Measurements from ENCODE around the gene SCYL2. TPM values are rescaled to one million over a fixed set of nuclear protein-coding genes. Genes with fewer than 3 reads are reported as not detected.
"Not testable (repeated sequence)": the region's sequence is repeated elsewhere in the genome, so short reads cannot be mapped to it uniquely, and the experiment has no call there.

SCYL2 gene
- total RNA-seq, 1 donor from 2014 or later: 59.8 TPM

DNA sequence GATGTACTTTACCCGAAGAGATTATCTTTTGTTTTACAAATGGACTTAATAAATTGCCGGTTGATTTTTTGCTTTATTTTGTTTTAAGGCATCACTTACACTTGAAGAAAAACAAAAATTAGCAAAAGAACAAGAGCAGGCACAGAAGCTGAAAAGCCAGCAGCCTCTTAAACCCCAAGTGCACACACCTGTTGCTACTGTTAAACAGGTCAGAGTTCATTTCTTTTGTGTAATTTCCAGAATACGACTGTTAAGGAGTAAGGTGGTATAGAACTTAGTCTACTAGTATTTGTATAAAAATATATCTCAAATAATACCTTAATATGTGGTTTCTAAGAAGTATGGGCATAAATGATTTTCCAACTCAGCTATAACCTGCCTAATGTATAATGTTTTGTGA is 70.3 kb downstream of the SCYL2 start:
- DNase-seq (ENCODE audit: low read depth, low spot score): no peak
- Mint-ChIP-seq H3K27ac (ENCODE audit: unreplicated experiment) (no peak overlapping the region), H3K27me3 (ENCODE audit: low read depth) (no peaks in the 10 kb centered on the region), H3K9me3 (no peaks in the 10 kb centered on the region), H3K4me1 (no peaks in the 10 kb centered on the region), H3K36me3 (ENCODE audit: low read depth) (peaks cover 15% of the 10 kb centered on the region), H3K4me3 (no peak overlapping the region)
- TF ChIP-seq, protein P1, sequence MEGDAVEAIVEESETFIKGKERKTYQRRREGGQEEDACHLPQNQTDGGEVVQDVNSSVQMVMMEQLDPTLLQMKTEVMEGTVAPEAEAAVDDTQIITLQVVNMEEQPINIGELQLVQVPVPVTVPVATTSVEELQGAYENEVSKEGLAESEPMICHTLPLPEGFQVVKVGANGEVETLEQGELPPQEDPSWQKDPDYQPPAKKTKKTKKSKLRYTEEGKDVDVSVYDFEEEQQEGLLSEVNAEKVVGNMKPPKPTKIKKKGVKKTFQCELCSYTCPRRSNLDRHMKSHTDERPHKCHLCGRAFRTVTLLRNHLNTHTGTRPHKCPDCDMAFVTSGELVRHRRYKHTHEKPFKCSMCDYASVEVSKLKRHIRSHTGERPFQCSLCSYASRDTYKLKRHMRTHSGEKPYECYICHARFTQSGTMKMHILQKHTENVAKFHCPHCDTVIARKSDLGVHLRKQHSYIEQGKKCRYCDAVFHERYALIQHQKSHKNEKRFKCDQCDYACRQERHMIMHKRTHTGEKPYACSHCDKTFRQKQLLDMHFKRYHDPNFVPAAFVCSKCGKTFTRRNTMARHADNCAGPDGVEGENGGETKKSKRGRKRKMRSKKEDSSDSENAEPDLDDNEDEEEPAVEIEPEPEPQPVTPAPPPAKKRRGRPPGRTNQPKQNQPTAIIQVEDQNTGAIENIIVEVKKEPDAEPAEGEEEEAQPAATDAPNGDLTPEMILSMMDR (conservative IDR thresholded peaks at IDR 0.05): no peak

DNA sequence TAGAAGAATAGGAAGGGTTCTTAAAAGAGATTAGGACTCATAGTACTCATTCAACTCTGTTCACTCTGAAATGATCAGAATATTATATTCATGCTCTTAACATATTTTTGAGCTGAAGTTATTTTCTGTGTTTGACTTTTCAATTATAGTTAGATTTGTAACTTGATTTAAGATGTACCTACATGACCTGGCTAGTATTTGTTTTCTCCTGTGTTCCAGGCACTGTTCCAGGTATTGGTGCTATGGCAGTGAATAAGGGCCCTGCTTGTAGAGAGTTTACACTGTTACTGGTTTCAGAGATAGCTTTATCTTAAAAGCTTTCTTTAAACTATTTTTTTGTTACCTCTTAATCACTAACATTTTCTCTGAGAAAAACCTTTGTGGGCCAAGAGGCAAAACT is 70.8 kb downstream of the SCYL2 start:
- Mint-ChIP-seq H3K4me3 (no peak overlapping the region), H3K27me3 (ENCODE audit: low read depth) (no peaks in the 10 kb centered on the region), H3K36me3 (ENCODE audit: low read depth) (peaks cover 19% of the 10 kb centered on the region), H3K9me3 (no peaks in the 10 kb centered on the region), H3K4me1 (no peaks in the 10 kb centered on the region), H3K27ac (ENCODE audit: unreplicated experiment) (no peak overlapping the region)
- DNase-seq (ENCODE audit: low read depth, low spot score): no peak
- TF ChIP-seq, protein P1 (conservative IDR thresholded peaks at IDR 0.05): no peak

DNA sequence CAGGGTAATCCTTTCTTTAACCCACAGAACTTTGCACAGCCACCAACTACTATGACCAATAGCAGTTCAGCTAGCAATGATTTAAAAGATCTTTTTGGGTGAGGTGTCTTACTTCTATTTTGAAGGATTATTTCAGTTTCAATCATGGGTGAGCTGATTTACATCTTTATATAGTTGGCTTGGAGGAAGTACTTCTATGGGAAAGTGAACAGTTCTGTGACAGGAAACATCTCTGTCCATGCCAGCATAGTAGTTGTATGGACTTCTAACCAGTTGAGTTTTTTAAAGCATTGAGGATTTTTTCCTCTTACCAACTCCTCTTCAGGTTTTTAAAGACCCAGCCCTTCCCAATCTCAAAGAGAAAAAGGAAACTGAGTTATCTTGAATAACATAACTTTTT is 72.1 kb downstream of the SCYL2 start:
- H3K9me3 Mint-ChIP-seq: no peaks in the 10 kb centered on the region
- TF ChIP-seq, protein P1 (conservative IDR thresholded peaks at IDR 0.05): no peak
- H3K4me1 Mint-ChIP-seq: no peaks in the 10 kb centered on the region
- no peak overlapping the region for H3K27ac Mint-ChIP-seq (ENCODE audit: unreplicated experiment)
- H3K4me3 Mint-ChIP-seq: no peak overlapping the region
- no peak for DNase-seq (ENCODE audit: low read depth, low spot score)
- no peaks in the 10 kb centered on the region for H3K27me3 Mint-ChIP-seq (ENCODE audit: low read depth)
- peaks cover 22% of the 10 kb centered on the region for H3K36me3 Mint-ChIP-seq (ENCODE audit: low read depth)

DNA sequence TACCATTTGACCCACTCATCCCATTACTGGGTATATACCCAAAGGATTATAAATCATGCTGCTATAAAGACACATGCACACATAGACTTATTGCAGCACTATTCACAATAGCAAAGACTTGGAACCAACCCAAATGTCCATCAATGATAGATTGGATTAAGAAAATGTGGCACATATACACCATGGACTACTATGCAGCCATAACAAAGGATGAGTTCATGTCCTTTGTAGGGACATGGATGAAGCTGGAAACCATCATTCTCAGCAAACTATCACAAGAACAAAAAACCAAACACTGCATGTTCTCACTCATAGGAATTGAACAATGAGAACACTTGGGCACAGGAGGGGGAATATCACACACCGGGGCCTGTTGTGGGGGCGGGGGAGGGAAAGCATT is 75.9 kb downstream of the SCYL2 start:
- H3K27ac Mint-ChIP-seq (ENCODE audit: unreplicated experiment): peak overlapping the region; percentile 50
- not testable (repeated sequence) for H3K4me1 Mint-ChIP-seq; H3K27me3 Mint-ChIP-seq (ENCODE audit: low read depth); DNase-seq (ENCODE audit: low read depth, low spot score); H3K9me3 Mint-ChIP-seq; H3K4me3 Mint-ChIP-seq
- H3K36me3 Mint-ChIP-seq (ENCODE audit: low read depth): peaks cover 12% of the 10 kb centered on the region

DNA sequence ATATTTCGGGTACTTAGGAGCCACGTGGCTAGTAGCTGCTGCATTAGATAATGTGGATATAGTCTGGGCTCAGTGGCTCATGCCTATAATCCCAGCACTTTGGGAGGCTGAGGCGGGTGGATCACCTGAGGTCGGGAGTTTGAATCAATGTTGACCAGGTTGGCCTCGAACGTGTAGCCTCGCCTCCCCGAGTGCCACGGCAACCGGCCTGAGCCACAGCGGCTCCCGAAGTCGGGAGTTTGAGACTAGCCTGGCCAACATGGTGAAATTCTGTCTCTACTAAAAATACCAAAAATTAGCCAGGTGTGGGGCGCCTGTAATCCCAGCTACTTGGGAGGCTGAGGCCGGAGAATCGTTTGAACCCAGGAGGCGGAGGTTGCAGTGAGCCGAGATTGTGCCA is 77.4 kb downstream of the SCYL2 start:
- not testable (repeated sequence) for H3K4me3 Mint-ChIP-seq; H3K27ac Mint-ChIP-seq (ENCODE audit: unreplicated experiment); H3K27me3 Mint-ChIP-seq (ENCODE audit: low read depth); H3K36me3 Mint-ChIP-seq (ENCODE audit: low read depth); DNase-seq (ENCODE audit: low read depth, low spot score); H3K9me3 Mint-ChIP-seq; H3K4me1 Mint-ChIP-seq

DNA sequence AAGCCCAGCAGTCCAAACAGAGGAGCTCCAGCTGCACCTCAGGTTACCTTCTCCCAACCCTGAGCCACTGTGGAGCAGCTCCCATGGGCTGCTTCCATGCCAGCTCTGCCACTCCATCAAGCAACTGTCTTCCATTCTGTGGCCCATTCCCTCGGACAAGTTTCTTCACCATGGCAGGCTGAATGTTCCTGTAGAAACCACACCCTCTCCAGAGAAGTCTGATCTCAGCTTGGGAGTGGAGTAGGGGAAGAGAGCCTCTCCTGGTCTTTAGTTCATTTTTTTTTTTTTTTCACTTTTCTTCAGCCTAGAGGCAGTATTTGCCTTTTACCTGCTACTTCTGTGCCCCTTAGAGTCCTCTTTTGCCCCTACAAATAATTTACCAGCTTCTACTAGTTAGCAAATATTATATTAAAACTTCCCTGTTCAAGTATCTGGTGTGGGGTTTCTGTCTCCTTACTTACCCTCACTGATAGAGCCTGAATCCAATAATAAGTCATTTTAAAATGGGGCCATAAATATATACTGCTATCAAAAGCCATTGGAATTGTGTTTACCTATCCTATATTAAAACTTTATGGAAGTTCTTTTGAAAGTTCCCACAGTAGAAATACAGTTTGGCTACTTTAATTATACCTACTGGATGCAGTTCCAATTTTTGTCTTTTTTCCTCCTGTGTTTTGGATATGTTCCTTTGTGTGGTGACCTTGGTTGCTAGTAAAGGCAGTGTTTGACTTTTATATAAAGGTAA is 78.2 kb downstream of the SCYL2 start:
- no peaks in the 10 kb centered on the region for H3K9me3 Mint-ChIP-seq
- peaks cover 7% of the 10 kb centered on the region for H3K36me3 Mint-ChIP-seq (ENCODE audit: low read depth)
- DNase-seq (ENCODE audit: low read depth, low spot score): no peak
- no peak overlapping the region for H3K27ac Mint-ChIP-seq (ENCODE audit: unreplicated experiment)
- H3K27me3 Mint-ChIP-seq (ENCODE audit: low read depth): no peaks in the 10 kb centered on the region
- no peaks in the 10 kb centered on the region for H3K4me1 Mint-ChIP-seq
- H3K4me3 Mint-ChIP-seq: no peak overlapping the region
- TF ChIP-seq, protein P1 (conservative IDR thresholded peaks at IDR 0.05): no peak

Data from neural crest cell (in vitro differentiated cells).